Measurements from ENCODE around the gene SLCO6A1. TPM values are rescaled to one million over a fixed set of nuclear protein-coding genes. Genes with fewer than 3 reads are reported as not detected.

Gene SLCO6A1
- total and polyA plus RNA-seq, 2 experiments from 2014 or later, result 0.34 to 3.1 TPM

- TF ChIP-seq, protein P1, sequence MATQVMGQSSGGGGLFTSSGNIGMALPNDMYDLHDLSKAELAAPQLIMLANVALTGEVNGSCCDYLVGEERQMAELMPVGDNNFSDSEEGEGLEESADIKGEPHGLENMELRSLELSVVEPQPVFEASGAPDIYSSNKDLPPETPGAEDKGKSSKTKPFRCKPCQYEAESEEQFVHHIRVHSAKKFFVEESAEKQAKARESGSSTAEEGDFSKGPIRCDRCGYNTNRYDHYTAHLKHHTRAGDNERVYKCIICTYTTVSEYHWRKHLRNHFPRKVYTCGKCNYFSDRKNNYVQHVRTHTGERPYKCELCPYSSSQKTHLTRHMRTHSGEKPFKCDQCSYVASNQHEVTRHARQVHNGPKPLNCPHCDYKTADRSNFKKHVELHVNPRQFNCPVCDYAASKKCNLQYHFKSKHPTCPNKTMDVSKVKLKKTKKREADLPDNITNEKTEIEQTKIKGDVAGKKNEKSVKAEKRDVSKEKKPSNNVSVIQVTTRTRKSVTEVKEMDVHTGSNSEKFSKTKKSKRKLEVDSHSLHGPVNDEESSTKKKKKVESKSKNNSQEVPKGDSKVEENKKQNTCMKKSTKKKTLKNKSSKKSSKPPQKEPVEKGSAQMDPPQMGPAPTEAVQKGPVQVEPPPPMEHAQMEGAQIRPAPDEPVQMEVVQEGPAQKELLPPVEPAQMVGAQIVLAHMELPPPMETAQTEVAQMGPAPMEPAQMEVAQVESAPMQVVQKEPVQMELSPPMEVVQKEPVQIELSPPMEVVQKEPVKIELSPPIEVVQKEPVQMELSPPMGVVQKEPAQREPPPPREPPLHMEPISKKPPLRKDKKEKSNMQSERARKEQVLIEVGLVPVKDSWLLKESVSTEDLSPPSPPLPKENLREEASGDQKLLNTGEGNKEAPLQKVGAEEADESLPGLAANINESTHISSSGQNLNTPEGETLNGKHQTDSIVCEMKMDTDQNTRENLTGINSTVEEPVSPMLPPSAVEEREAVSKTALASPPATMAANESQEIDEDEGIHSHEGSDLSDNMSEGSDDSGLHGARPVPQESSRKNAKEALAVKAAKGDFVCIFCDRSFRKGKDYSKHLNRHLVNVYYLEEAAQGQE (IDR thresholded peaks at IDR 0.05; ENCODE audit: unreplicated experiment), result no peak
- TF ChIP-seq, protein P2, sequence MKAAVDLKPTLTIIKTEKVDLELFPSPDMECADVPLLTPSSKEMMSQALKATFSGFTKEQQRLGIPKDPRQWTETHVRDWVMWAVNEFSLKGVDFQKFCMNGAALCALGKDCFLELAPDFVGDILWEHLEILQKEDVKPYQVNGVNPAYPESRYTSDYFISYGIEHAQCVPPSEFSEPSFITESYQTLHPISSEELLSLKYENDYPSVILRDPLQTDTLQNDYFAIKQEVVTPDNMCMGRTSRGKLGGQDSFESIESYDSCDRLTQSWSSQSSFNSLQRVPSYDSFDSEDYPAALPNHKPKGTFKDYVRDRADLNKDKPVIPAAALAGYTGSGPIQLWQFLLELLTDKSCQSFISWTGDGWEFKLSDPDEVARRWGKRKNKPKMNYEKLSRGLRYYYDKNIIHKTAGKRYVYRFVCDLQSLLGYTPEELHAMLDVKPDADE (IDR thresholded peaks at IDR 0.05), result no peak
- TF ChIP-seq ZNF331 (CRISPR knock-in tag; IDR thresholded peaks at IDR 0.05; ENCODE audit: low read depth), result no peak
- TF ChIP-seq NANOG (IDR thresholded peaks at IDR 0.05; ENCODE audit: borderline replicate concordance), result no peak
- no peak for TF ChIP-seq EZH2 (IDR thresholded peaks at IDR 0.05; ENCODE audit: low read depth, unreplicated experiment)
- TF ChIP-seq EZH2phosphoT487 (IDR thresholded peaks at IDR 0.05; ENCODE audit: unreplicated experiment), result no peak
- peak; percentile 27; the same call in 1 of the 2 replicates for TF ChIP-seq CREB1 (CRISPR knock-in tag; IDR thresholded peaks at IDR 0.05; ENCODE audit: low read depth)
- no peak for TF ChIP-seq POLR2AphosphoS5 (IDR thresholded peaks at IDR 0.05; ENCODE audit: low read depth)
- TF ChIP-seq JUNB (IDR thresholded peaks at IDR 0.05; ENCODE audit: unreplicated experiment), result no peak
- TF ChIP-seq CTCF (conservative IDR thresholded peaks at IDR 0.05; ENCODE audit: low read depth in 2 of 2), result peak; percentile 65 to 87
Measured at GRCh38 chr5:102545175-102545574, 46.4 kb upstream of the SLCO6A1 start (continued).

DNA sequence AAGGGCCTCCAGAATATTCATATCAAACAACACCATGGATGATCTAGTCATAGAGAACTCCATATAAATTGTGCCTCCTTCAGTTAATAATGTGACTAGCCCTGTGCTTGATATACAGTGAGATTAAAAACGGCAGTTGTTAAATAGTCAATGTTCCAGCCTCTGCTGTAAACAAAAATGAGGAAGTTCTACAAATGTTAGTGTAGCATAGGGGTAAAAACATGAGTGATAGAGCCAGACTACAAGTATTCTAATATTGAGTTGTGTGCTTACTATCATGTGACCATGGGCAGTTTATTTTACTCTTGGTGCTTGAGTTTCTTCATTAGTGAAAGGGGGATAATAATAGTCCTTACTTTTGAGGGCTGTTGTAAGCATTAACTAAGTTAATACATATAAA, 43.3 kb upstream of the SLCO6A1 start:
- no peaks in the 10 kb centered on the region for H3K79me2 ChIP-seq (replicated peaks; ENCODE audit: insufficient read depth)
- H3K4me3 Mint-ChIP-seq, result no peak overlapping the region
- no peaks in the 10 kb centered on the region for H3K27me3 ChIP-seq (ENCODE audit: insufficient read depth)
- H3K36me3 ChIP-seq (ENCODE audit: insufficient read depth), result no peaks in the 10 kb centered on the region
- TF ChIP-seq, protein P1 (IDR thresholded peaks at IDR 0.05; ENCODE audit: unreplicated experiment), result no peak
- no peak for TF ChIP-seq NANOG (IDR thresholded peaks at IDR 0.05; ENCODE audit: borderline replicate concordance)
- TF ChIP-seq CTCF (conservative IDR thresholded peaks at IDR 0.05; ENCODE audit: low read depth in 2 of 2), result no peak
- TF ChIP-seq ZNF114 (CRISPR knock-in tag; IDR thresholded peaks at IDR 0.05), result no peak
- TF ChIP-seq EZH2 (IDR thresholded peaks at IDR 0.05; ENCODE audit: low read depth, unreplicated experiment), result no peak
- no peak for TF ChIP-seq EZH2phosphoT487 (IDR thresholded peaks at IDR 0.05; ENCODE audit: unreplicated experiment)
- TF ChIP-seq STAT1 (IDR thresholded peaks at IDR 0.05; ENCODE audit: unreplicated experiment), result no peak
- no peaks in the 10 kb centered on the region for H4K20me1 ChIP-seq (replicated peaks; ENCODE audit: insufficient read depth)
- no peaks in the 10 kb centered on the region for H3K9me3 Mint-ChIP-seq
- no peak overlapping the region for H3K4me3 ChIP-seq
- no peak overlapping the region for H3K27ac Mint-ChIP-seq
- no peak overlapping the region for H2AFZ ChIP-seq
- no peaks in the 10 kb centered on the region for H3K4me1 ChIP-seq (ENCODE audit: insufficient read depth)
- ATAC-seq (no peak), DNase-seq (ENCODE audit: low spot score) (no peak)
- H3K36me3 Mint-ChIP-seq (ENCODE audit: low read depth), result no peaks in the 10 kb centered on the region
- no peaks in the 10 kb centered on the region for H3K9me2 ChIP-seq (ENCODE audit: insufficient read depth)
- no peaks in the 10 kb centered on the region for H3F3A ChIP-seq (replicated peaks; ENCODE audit: low read depth)
- peaks cover 1% of the 10 kb centered on the region for H3K27me3 Mint-ChIP-seq (ENCODE audit: insufficient read depth, low read depth, poor library complexity)
- no peak overlapping the region for H3K27ac ChIP-seq (ENCODE audit: low read depth)
- H3K4me2 ChIP-seq, result no peak overlapping the region
- H3K4me1 Mint-ChIP-seq, result peaks cover 6% of the 10 kb centered on the region; the same call in 2 of the 3 replicates

All from GM23338 (cell line).